ENCODE results near the gene TIAM2.
"Not testable (repeated sequence)": the region's sequence is repeated elsewhere in the genome, so short reads cannot be mapped to it uniquely, and the experiment has no call there.

Gene TIAM2

GRCh38 chr6:155117256-155117655 lies 122.1 kb downstream of the TIAM2 start:
- TF ChIP-seq CTCF (IDR thresholded peaks at IDR 0.05; ENCODE audit: low read depth, low read length) = no peak
- DNase-seq = no peak
- Histone ChIP-seq H3K9me3 (ENCODE audit: severe bottlenecking) (no peaks in the 10 kb centered on the region), H3K27me3 (ENCODE audit: insufficient read depth, low read depth, severe bottlenecking) (no peaks in the 10 kb centered on the region), H3K36me3 (peaks cover 3% of the 10 kb centered on the region), H3K27ac (no peak overlapping the region), H3K4me3 (ENCODE audit: low read depth, low read length) (no peak overlapping the region)

- Histone ChIP-seq H3K9me3 (ENCODE audit: severe bottlenecking) (no peaks in the 10 kb centered on the region), H3K27me3 (ENCODE audit: insufficient read depth, low read depth, severe bottlenecking) (no peaks in the 10 kb centered on the region), H3K4me3 (ENCODE audit: low read depth, low read length) (no peak overlapping the region), H3K36me3 (peaks cover 3% of the 10 kb centered on the region), H3K27ac (no peak overlapping the region)
- TF ChIP-seq CTCF (IDR thresholded peaks at IDR 0.05; ENCODE audit: low read depth, low read length) = no peak
- no peak for DNase-seq
Observed at GRCh38 chr6:155117785-155118184, 122.7 kb downstream of the TIAM2 start.

- not testable (repeated sequence) for H3K27me3 ChIP-seq (ENCODE audit: insufficient read depth, low read depth, severe bottlenecking); H3K9me3 ChIP-seq (ENCODE audit: severe bottlenecking); DNase-seq; H3K4me3 ChIP-seq (ENCODE audit: low read depth, low read length); H3K36me3 ChIP-seq
- H3K27ac ChIP-seq = peak overlapping the region; percentile 60; the same call in 1 of the 2 replicates
Observed at GRCh38 chr6:155119201-155119600, 124.1 kb downstream of the TIAM2 start.

GRCh38 chr6:155120034-155120433 lies 124.9 kb downstream of the TIAM2 start:
- Histone ChIP-seq H3K36me3 (peaks cover 3% of the 10 kb centered on the region), H3K27me3 (ENCODE audit: insufficient read depth, low read depth, severe bottlenecking) (no peaks in the 10 kb centered on the region), H3K9me3 (ENCODE audit: severe bottlenecking) (no peaks in the 10 kb centered on the region), H3K27ac (peak overlapping the region; percentile 60), H3K4me3 (ENCODE audit: low read depth, low read length) (no peak overlapping the region)
- peak; percentile 61 for DNase-seq
- no peak for TF ChIP-seq CTCF (IDR thresholded peaks at IDR 0.05; ENCODE audit: low read depth, low read length)

- Histone ChIP-seq H3K9me3 (ENCODE audit: severe bottlenecking) (no peaks in the 10 kb centered on the region), H3K36me3 (peaks cover 5% of the 10 kb centered on the region), H3K27ac (peak overlapping the region; percentile 76), H3K4me3 (ENCODE audit: low read depth, low read length) (peak overlapping the region; percentile 26), H3K27me3 (ENCODE audit: insufficient read depth, low read depth, severe bottlenecking) (no peaks in the 10 kb centered on the region)
- no peak for TF ChIP-seq CTCF (IDR thresholded peaks at IDR 0.05; ENCODE audit: low read depth, low read length)
- DNase-seq = no peak
Observed at GRCh38 chr6:155121294-155121693, 126.2 kb downstream of the TIAM2 start.

- peak; percentile 88 for DNase-seq
- H3K9me3 ChIP-seq (ENCODE audit: severe bottlenecking) = no peaks in the 10 kb centered on the region
- H3K36me3 ChIP-seq = peaks cover 6% of the 10 kb centered on the region
- TF ChIP-seq CTCF (IDR thresholded peaks at IDR 0.05; ENCODE audit: low read depth, low read length) = no peak
- H3K27ac ChIP-seq = peak overlapping the region; percentile 76
- H3K4me3 ChIP-seq (ENCODE audit: low read depth, low read length) = peak overlapping the region; percentile 26
- no peaks in the 10 kb centered on the region for H3K27me3 ChIP-seq (ENCODE audit: insufficient read depth, low read depth, severe bottlenecking)
Observed at GRCh38 chr6:155121699-155122098, 126.6 kb downstream of the TIAM2 start.

Data from WERI-Rb-1 (cell line).